ENCODE data around the gene CDSN.

Gene CDSN

DNA sequence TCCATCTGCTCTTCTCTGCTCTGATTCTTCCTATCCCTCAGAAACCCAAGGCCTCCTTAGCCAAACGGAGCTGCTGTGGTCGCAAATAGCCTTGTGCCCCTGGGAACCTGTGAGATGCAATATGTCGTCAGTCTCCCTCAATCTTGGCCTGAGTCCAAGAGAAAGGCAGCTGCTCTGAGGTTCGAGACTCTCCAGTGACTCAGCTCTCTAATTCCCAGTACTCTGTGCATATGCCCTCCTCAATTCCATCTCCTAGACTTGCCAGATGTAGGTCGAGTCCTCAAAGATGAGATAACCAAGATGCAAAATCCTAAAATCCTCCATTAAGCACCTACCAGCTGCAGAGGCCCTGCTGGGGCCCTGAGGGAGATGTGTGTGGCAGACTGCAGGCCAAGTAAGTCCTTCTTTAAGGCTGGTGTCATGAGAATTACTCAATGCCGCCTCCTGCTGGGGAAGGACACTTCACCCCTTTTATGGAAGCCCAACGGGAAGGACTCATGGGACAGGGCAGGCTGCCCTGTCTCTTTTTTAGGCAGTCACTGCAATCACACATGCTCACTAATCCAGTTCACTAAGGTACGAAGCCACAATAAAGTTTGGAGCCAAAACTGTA is 36.4 kb downstream of the CDSN start:
- TF ChIP-seq, protein P1, sequence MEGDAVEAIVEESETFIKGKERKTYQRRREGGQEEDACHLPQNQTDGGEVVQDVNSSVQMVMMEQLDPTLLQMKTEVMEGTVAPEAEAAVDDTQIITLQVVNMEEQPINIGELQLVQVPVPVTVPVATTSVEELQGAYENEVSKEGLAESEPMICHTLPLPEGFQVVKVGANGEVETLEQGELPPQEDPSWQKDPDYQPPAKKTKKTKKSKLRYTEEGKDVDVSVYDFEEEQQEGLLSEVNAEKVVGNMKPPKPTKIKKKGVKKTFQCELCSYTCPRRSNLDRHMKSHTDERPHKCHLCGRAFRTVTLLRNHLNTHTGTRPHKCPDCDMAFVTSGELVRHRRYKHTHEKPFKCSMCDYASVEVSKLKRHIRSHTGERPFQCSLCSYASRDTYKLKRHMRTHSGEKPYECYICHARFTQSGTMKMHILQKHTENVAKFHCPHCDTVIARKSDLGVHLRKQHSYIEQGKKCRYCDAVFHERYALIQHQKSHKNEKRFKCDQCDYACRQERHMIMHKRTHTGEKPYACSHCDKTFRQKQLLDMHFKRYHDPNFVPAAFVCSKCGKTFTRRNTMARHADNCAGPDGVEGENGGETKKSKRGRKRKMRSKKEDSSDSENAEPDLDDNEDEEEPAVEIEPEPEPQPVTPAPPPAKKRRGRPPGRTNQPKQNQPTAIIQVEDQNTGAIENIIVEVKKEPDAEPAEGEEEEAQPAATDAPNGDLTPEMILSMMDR (IDR thresholded peaks at IDR 0.05; ENCODE audit: low read depth, low read length, missing control alignments) = peak; percentile 77
- no peak overlapping the region for H3K4me3 ChIP-seq (ENCODE audit: low read depth, low read length)
- peak; percentile 27 for DNase-seq (ENCODE audit: low read depth)

DNA sequence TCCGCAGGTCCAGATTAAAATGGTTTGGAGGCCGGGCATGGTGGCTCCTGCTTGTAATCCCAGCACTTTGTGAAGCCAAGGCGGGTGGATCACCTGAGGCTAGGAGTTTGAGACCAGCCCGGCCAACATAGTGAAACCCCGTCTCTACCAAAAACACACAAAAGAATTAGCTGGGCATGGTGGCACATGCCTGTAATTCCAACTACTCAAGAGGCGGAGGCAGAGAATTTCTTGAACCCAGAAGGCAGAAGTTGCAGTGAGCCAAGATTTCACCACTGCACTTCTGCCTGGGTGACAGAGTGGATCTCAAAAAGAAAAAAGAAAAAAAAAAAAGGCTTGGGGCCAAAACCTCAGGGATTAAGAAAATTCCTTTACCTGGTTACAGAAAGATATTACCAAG is 38.4 kb downstream of the CDSN start:
- H3K4me3 ChIP-seq (ENCODE audit: low read depth, low read length) = no peak overlapping the region
- no peak for DNase-seq (ENCODE audit: low read depth)
- TF ChIP-seq, protein P1 (IDR thresholded peaks at IDR 0.05; ENCODE audit: low read depth, low read length, missing control alignments) = no peak

DNA sequence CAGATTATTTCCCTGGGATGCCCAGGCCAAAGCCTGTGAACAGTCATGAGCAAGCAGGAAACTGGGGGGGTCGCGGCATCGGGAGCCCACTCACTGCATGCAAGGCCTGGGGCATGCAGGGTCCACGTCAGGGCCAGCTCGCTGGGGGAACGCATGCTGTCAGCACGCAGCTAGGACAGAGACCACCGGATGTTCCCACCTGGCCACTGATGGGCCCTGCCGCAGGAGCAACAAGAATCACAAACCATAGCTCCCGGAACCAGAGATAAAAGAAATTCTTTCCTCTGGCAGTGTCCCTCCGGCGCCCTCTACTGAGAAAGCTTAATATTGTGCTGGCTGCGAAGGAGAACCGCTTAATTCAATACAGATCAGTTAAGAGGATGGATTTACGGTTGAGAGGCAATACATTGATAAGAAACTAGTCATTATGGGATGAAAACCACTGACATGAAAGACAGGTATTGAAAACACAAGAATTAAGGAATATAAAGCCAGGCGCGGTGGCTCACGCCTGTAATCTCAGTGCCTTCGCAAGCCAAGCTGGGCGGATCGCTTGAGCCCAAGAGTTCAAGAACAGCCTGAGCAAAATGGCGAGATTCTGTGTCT is 40.5 kb downstream of the CDSN start:
- TF ChIP-seq, protein P1 (IDR thresholded peaks at IDR 0.05; ENCODE audit: low read depth, low read length, missing control alignments) = peak; percentile 77
- DNase-seq (ENCODE audit: low read depth) = no peak
- no peak overlapping the region for H3K4me3 ChIP-seq (ENCODE audit: low read depth, low read length)

DNA sequence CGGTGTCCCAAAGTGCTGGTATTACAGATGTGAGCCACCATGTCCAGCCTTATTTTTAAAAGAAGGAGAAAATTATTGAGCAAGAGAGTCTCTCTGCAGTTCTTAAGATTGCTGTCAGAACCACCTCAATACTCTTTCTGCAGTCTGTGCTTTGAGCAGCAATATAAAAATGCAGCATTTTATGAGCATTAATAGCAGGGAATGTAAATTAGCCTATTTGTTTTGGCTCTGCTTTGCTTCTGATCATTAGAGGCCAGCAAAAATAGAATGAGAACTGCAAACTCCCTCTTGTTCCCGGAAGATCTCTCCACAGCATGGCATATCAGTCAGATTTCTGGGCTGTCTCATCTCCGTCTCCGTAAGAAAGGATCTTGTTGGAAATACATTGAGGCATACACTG is 43.6 kb downstream of the CDSN start:
- no peak for DNase-seq (ENCODE audit: low read depth)
- TF ChIP-seq, protein P1 (IDR thresholded peaks at IDR 0.05; ENCODE audit: low read depth, low read length, missing control alignments) = no peak
- H3K4me3 ChIP-seq (ENCODE audit: low read depth, low read length) = no peak overlapping the region

DNA sequence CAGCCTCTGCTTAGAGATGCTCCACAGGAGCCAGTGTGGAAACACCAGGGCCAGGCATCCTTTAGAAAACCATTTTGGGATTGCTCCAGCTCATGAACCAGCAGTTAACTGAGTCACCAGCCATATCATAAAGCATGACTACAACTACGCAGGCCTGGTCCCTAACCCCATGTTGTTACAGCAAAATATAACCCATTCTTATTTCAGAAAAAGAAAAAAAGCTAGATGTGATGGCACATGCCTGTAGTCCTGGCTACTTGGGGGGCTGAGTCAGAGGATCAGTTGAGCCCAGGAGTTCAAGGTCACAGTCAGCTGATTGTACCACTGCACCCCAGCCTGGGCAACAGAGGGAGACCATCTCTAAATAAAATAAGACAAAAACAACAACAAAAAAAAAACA is 44.7 kb downstream of the CDSN start:
- H3K4me3 ChIP-seq (ENCODE audit: low read depth, low read length) = no peak overlapping the region
- no peak for DNase-seq (ENCODE audit: low read depth)
- TF ChIP-seq, protein P1 (IDR thresholded peaks at IDR 0.05; ENCODE audit: low read depth, low read length, missing control alignments) = no peak

DNA sequence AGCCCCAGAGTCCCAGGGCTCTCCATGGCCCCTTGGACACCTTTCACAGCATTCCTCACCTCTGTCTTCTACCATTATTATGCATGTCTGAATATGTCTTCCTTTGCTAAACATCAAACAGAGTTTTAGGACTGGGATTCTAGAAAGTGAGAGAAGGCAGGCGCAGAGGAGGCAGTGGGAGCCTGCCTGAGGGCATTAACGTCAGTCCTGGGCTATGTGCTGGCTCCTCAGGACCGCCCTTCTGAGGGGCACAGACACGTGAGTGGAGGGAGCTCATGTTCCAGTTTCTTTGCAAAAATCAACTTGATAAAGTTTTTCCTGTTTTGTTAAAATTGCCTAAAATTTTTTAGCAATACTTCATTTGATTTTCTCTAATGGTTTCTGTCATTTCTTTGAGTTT is 45.8 kb downstream of the CDSN start:
- DNase-seq (ENCODE audit: low read depth) = no peak
- TF ChIP-seq, protein P1 (IDR thresholded peaks at IDR 0.05; ENCODE audit: low read depth, low read length, missing control alignments) = no peak
- H3K4me3 ChIP-seq (ENCODE audit: low read depth, low read length) = no peak overlapping the region

DNA sequence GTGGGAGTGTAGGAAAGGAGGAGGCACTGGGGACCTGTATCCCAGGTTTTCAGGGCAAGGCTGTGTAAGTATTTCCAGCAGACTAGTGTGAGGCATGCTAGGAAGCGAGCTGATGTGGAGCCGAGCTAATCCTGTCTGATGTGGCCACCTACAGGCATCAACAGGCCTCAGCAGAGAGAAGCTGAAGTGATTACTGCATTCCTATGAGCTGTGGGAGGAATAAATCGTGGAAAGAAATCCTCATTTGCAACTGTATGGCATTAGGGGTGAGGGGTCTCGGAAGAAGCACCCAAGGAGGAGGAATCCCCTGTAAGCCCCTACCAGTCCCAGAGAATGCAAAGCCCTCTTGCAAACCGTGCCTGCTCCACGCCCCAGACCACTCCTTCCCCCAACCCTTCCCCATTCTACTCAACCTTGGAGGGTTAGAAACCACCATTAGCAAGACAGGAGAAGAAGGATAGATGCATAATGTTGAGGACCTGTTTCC is 49.5 kb downstream of the CDSN start:
- H3K4me3 ChIP-seq (ENCODE audit: low read depth, low read length) = no peak overlapping the region
- TF ChIP-seq, protein P1 (IDR thresholded peaks at IDR 0.05; ENCODE audit: low read depth, low read length, missing control alignments) = peak; percentile 46
- DNase-seq (ENCODE audit: low read depth) = no peak
